Suprapubic skin (tissue), 4 donors: ENCODE measurements around the gene GRIFIN.

ENCODE experiments used
- CTCF ChIP-seq, 2 donors: fragments of 200-600 bp in 1 of 2; fragments of 450-650 bp in 1 of 2; sonication (generic) in 1 of 2; IDR thresholded peaks; one replicate each; pipeline ENCODE4 v1.5.1; 2016 to 2019; ENCODE audit warnings: antibody characterized with exemption in 2 of 2, mild to moderate bottlenecking in 1 of 2, moderate library complexity in 1 of 2
- EP300 ChIP-seq: sonication (generic); formaldehyde crosslinking; IDR thresholded peaks from one replicate; pipeline ENCODE4 v1.6.1; 2017; ENCODE audit warnings: antibody characterized with exemption
- POLR2A ChIP-seq, 2 donors: fragments of 450-650 bp; IDR thresholded peaks; one replicate each; pipeline ENCODE4 v1.6.1; 2017; ENCODE audit warnings: antibody characterized with exemption in 2 of 2, mild to moderate bottlenecking in 2 of 2, moderate library complexity in 2 of 2
- POLR2AphosphoS5 ChIP-seq, 3 donors: sonication (generic); formaldehyde crosslinking; IDR thresholded peaks; one replicate each; pipeline ENCODE4 v1.6.1; 2017; ENCODE audit warnings: antibody characterized with exemption in 3 of 3

GRCh38 chr7:2435146-2435545, 41.1 kb downstream of the GRIFIN start:
- TF ChIP-seq CTCF (IDR thresholded peaks at IDR 0.05) (no peak), EP300 (no peak), POLR2AphosphoS5 (IDR thresholded peaks at IDR 0.05) (no peak), POLR2A (IDR thresholded peaks at IDR 0.05) (no peak)
